Measurements from ENCODE around the gene AKT1S1. TPM values are rescaled to one million over a fixed set of nuclear protein-coding genes. Genes with fewer than 3 reads are reported as not detected.

Gene AKT1S1
- total and polyA plus RNA-seq, 2 of the 13 experiments (the other 11 are each of a cell fraction or from before 2014, with no cell fraction given) = 13.5 to 27.8 TPM

GRCh38 chr19:49869484-49870308, 7.5 kb downstream of the AKT1S1 start (continued):
- no peak for TF ChIP-seq ZNF281 (CRISPR knock-in tag; IDR thresholded peaks at IDR 0.05; ENCODE audit: borderline replicate concordance)
- TF ChIP-seq BATF2 (CRISPR knock-in tag; IDR thresholded peaks at IDR 0.05) = no peak
- TF ChIP-seq ZNF260 (CRISPR knock-in tag; IDR thresholded peaks at IDR 0.05; ENCODE audit: borderline replicate concordance, low read depth) = no peak
- TF ChIP-seq SP4 (CRISPR knock-in tag; IDR thresholded peaks at IDR 0.05) = peak; percentile 72
- TF ChIP-seq ELF4 (CRISPR knock-in tag; IDR thresholded peaks at IDR 0.05; ENCODE audit: borderline replicate concordance) = no peak
- peak; percentile 23; the same call in 1 of the 2 replicates for TF ChIP-seq SMAD1 (CRISPR knock-in tag; IDR thresholded peaks at IDR 0.05; ENCODE audit: borderline replicate concordance, low read depth)
- TF ChIP-seq ZNF547 (CRISPR knock-in tag; IDR thresholded peaks at IDR 0.05) = no peak
- TF ChIP-seq ATM (IDR thresholded peaks at IDR 0.05; ENCODE audit: borderline replicate concordance) = no peak
- TF ChIP-seq ERF (CRISPR knock-in tag; IDR thresholded peaks at IDR 0.05) = peak; percentile 20; the same call in 1 of the 2 replicates
- TF ChIP-seq KMT2A (CRISPR knock-in tag; IDR thresholded peaks at IDR 0.05) = peak; percentile 54; the same call in 1 of the 2 replicates
- TF ChIP-seq ATF3 (CRISPR knock-in tag; IDR thresholded peaks at IDR 0.05) = no peak
- TF ChIP-seq ZNF460 (CRISPR knock-in tag; IDR thresholded peaks at IDR 0.05; ENCODE audit: borderline replicate concordance) = no peak
- TF ChIP-seq RARG (CRISPR knock-in tag; IDR thresholded peaks at IDR 0.05; ENCODE audit: low read depth) = no peak
- TF ChIP-seq GATAD1 (CRISPR knock-in tag; IDR thresholded peaks at IDR 0.05) = peak; percentile 68
- TF ChIP-seq TFE3 (CRISPR knock-in tag; IDR thresholded peaks at IDR 0.05) = 0 out of 2 replicates have a peak, but pooled peaks have one; percentile 26
- TF ChIP-seq ZNF512 (CRISPR knock-in tag; IDR thresholded peaks at IDR 0.05) = no peak
- TF ChIP-seq BCL3 (CRISPR knock-in tag; IDR thresholded peaks at IDR 0.05) = no peak
- 0 out of 2 replicates have a peak, but pooled peaks have one; percentile 41 for TF ChIP-seq ZFP82 (CRISPR knock-in tag; IDR thresholded peaks at IDR 0.05; ENCODE audit: borderline replicate concordance)
- TF ChIP-seq ZNF780A (CRISPR knock-in tag; IDR thresholded peaks at IDR 0.05) = no peak
- TF ChIP-seq ZMYM4 (CRISPR knock-in tag; IDR thresholded peaks at IDR 0.05) = peak; percentile 39; the same call in 1 of the 2 replicates
- TF ChIP-seq SP5 (CRISPR knock-in tag; IDR thresholded peaks at IDR 0.05; ENCODE audit: borderline replicate concordance, low read depth) = no peak
